A673 (cell line): ENCODE measurements around the gene SEMA4D. TPM values are rescaled to one million over a fixed set of nuclear protein-coding genes. Genes with fewer than 3 reads are reported as not detected.
"Not testable (repeated sequence)": the region's sequence is repeated elsewhere in the genome, so short reads cannot be mapped to it uniquely, and the experiment has no call there.

Experiments used
- BruUV-seq: library from RNA; stranded (reverse); fragments of 400-500 nt; replicated peaks from 2 replicates; lab custom pipeline; 2021; lab: Mats Ljungman, UMichigan
- CTCF ChIA-PET: fragments of 300-600 bp; sonication (Branson Sonifier 250); formaldehyde crosslinking; loops from one replicate; lab custom pipeline; 2022; ENCODE audit warnings: antibody characterized with exemption; lab: Charles Lee
- POLR2A ChIA-PET: fragments of 300-600 bp; sonication (Branson Sonifier 250); formaldehyde crosslinking; loops from one replicate; lab custom pipeline; 2022; ENCODE audit warnings: antibody characterized with exemption; ENCODE audit not compliant: low non-redundant PET; lab: Charles Lee
- DNase-seq: peaks from one replicate; pipeline ENCODE4 v3.0.0-alpha.2; 2015; ENCODE audit warnings: low spot score
- H3K27ac ChIP-seq: fragments of 200-600 bp; sonication (generic); 2 replicates; pipeline ENCODE4 v1.5.1; 2016; ENCODE audit warnings: mixed run types, low read depth, mild to moderate bottlenecking, mixed read lengths, antibody characterized with exemption, low read length; ENCODE audit not compliant: poor library complexity, severe bottlenecking
- H3K27me3 ChIP-seq: fragments of 200-600 bp; sonication (generic); replicated peaks from 2 replicates; pipeline ENCODE4 v1.6.1; 2017; ENCODE audit warnings: mixed run types, low read depth, mild to moderate bottlenecking, mixed read lengths, antibody characterized with exemption, low read length; ENCODE audit not compliant: insufficient read depth, poor library complexity
- H3K36me3 ChIP-seq: fragments of 200-600 bp; sonication (generic); 2 replicates; pipeline ENCODE4 v1.6.1; 2016; ENCODE audit warnings: mixed run types, mild to moderate bottlenecking, mixed read lengths, antibody characterized with exemption, low read length; ENCODE audit not compliant: insufficient read depth, poor library complexity, severe bottlenecking
- H3K4me1 ChIP-seq: fragments of 200-600 bp; sonication (generic); 2 replicates; pipeline ENCODE4 v1.6.1; 2017; ENCODE audit warnings: mixed run types, mild to moderate bottlenecking, mixed read lengths, antibody characterized with exemption, low read length; ENCODE audit not compliant: insufficient read depth, poor library complexity, severe bottlenecking
- H3K4me3 ChIP-seq: fragments of 200-600 bp; sonication (generic); 2 replicates; pipeline ENCODE4 v1.5.1; 2016; ENCODE audit warnings: low read depth, mixed run types, mild to moderate bottlenecking, mixed read lengths, low read length; ENCODE audit not compliant: poor library complexity, severe bottlenecking
- H3K9me3 ChIP-seq: fragments of 200-600 bp; sonication (generic); 2 replicates; pipeline ENCODE4 v1.6.1; 2016; ENCODE audit warnings: mixed run types, low read depth, mild to moderate bottlenecking, mixed read lengths, antibody characterized with exemption, low read length; ENCODE audit not compliant: poor library complexity, severe bottlenecking
- EZH2 ChIP-seq: fragments of 200-600 bp; sonication (generic); IDR thresholded peaks from 2 replicates; pipeline ENCODE4 v1.6.1; 2017; ENCODE audit warnings: borderline replicate concordance, low read depth, mild to moderate bottlenecking, mixed read lengths, antibody characterized with exemption, low read length; ENCODE audit not compliant: poor library complexity, severe bottlenecking
- intact Hi-C: fragments of 100-400 bp; cut with micrococcal nuclease; formaldehyde crosslinking; loops from one replicate; pipeline ENCODE4 v1.10.0; 2022; ENCODE audit not compliant: unreplicated experiment
- total RNA-seq: library from RNA; stranded (reverse); gene quantifications from 2 replicates; pipeline ENCODE4 v1.2.3, GENCODE V29; 2021
- TF ChIP-seq, protein P1 (sequence below): fragments of 300-800, 200-600 bp; sonication (generic); conservative IDR thresholded peaks from 2 replicates; pipeline ENCODE4 v1.5.1; 2017; ENCODE audit warnings: low read depth, mild to moderate bottlenecking, antibody characterized with exemption, low read length, moderate library complexity, mixed read lengths

The SEMA4D gene
- total RNA-seq, 1 experiment from 2014 or later: 14.2 TPM

DNA sequence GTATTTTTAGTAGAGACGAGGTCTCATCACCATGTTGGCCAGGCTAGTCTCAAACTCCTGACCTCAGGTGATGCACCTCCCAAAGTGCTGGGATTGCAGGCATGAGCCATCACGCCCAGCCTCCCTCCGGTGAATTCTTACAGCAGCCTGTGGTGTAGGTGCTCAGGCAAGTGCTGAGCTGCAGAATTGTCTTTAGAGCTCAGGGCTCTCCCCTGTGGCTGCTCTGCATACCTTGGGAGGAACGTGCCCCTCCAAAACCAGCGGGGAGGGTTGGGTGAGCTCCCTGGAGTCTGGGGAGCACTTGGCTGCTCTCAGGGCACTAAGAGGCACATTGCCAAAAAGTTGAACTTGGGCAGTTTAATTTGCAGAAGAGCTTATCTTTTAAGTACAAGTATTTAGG lies 150.3 kb downstream of the SEMA4D start:
- no peaks in the 10 kb centered on the region for H3K27me3 ChIP-seq
- no peaks in the 10 kb centered on the region for H3K9me3 ChIP-seq
- BruUV-seq: no TSS peak
- TF ChIP-seq EZH2: no peak
- TF ChIP-seq, protein P1, sequence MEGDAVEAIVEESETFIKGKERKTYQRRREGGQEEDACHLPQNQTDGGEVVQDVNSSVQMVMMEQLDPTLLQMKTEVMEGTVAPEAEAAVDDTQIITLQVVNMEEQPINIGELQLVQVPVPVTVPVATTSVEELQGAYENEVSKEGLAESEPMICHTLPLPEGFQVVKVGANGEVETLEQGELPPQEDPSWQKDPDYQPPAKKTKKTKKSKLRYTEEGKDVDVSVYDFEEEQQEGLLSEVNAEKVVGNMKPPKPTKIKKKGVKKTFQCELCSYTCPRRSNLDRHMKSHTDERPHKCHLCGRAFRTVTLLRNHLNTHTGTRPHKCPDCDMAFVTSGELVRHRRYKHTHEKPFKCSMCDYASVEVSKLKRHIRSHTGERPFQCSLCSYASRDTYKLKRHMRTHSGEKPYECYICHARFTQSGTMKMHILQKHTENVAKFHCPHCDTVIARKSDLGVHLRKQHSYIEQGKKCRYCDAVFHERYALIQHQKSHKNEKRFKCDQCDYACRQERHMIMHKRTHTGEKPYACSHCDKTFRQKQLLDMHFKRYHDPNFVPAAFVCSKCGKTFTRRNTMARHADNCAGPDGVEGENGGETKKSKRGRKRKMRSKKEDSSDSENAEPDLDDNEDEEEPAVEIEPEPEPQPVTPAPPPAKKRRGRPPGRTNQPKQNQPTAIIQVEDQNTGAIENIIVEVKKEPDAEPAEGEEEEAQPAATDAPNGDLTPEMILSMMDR: no peak
- H3K27ac ChIP-seq: no peak overlapping the region
- peaks cover 78% of the 10 kb centered on the region for H3K36me3 ChIP-seq
- no peak for DNase-seq
- POLR2A ChIA-PET: no interaction called here
- intact Hi-C loops: no loop called here
- H3K4me3 ChIP-seq: no peak overlapping the region
- H3K4me1 ChIP-seq: no peaks in the 10 kb centered on the region
- CTCF ChIA-PET: no interaction called here

DNA sequence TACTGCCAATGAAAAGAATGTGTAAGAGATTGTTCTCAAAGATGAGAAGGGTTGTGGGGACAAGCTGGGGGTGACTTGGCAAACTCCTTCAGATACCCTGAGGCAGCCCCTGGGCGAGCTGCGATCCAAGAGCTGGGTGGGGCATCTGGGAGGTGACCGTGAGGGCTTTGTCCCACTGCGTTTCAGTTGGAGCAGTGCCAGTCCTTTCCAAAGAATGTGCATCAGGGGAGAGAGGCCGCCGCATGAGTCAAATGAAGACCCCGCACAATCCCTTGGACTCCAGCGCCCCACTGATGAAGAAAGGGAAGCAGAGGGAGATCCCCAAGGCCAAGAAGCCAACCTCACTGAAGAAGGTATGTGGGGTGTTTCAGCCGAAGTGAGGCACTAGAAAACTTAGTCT lies 151.2 kb downstream of the SEMA4D start:
- CTCF ChIA-PET: no interaction called here
- POLR2A ChIA-PET: no interaction called here
- intact Hi-C loops: no loop called here

DNA sequence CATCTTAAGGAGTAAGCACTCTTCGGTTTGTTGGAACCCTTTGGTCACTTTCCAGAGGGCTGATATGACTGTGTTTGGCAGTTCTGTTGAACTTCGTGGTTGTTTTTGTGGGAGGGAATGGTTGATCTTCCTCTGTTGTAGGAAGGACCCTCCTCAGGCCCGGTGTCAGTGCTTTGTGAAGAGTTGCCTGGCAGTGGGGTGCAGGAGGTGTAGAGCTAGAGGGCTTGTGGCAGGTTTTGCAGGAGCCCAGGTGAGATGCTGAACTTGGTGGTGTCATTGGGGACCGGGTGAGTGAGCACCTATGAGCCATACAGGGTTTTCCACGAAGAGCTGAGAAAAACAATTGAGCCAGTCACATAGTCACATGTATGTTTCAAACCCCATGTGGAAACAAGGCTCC lies 152.4 kb downstream of the SEMA4D start:
- no peaks in the 10 kb centered on the region for H3K4me1 ChIP-seq
- H3K36me3 ChIP-seq: peaks cover 80% of the 10 kb centered on the region
- H3K4me3 ChIP-seq: no peak overlapping the region
- H3K9me3 ChIP-seq: no peaks in the 10 kb centered on the region
- H3K27ac ChIP-seq: no peak overlapping the region
- ChIA-PET CTCF (no interaction called here), POLR2A (no interaction called here)
- no peak for DNase-seq
- intact Hi-C loops: no loop called here
- TF ChIP-seq, protein P1: no peak
- no peak for TF ChIP-seq EZH2
- H3K27me3 ChIP-seq: no peaks in the 10 kb centered on the region
- no TSS peak for BruUV-seq

More for the DNA sequence above, 151.2 kb downstream of the SEMA4D start:
- no TSS peak for BruUV-seq
- H3K27me3 ChIP-seq: no peaks in the 10 kb centered on the region
- TF ChIP-seq EZH2: no peak
- TF ChIP-seq, protein P1: no peak
- H3K4me1 ChIP-seq: no peaks in the 10 kb centered on the region
- peaks cover 80% of the 10 kb centered on the region for H3K36me3 ChIP-seq
- no peak overlapping the region for H3K27ac ChIP-seq
- H3K4me3 ChIP-seq: no peak overlapping the region
- DNase-seq: no peak
- no peaks in the 10 kb centered on the region for H3K9me3 ChIP-seq

DNA sequence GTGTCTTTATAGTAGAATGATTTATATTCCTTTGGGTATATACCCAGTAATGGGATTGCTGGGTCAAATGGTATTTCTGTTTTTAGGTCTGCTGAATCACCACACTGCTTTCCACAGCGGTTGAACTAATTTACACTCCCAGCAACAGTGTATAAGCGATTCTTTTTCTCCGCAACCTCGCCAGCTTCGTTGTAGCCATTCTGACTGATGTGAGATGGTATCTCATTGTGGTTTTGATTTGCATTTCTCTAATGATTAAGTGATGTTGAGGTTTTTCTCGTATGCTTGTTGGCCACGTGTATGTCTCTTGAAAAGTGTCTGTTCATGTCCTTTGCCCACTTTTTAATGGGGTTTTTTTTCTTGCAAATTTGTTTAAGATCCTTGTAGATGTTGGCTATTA lies 154.1 kb downstream of the SEMA4D start:
- BruUV-seq, H3K4me1 ChIP-seq, DNase-seq, H3K4me3 ChIP-seq, H3K27me3 ChIP-seq, H3K9me3 ChIP-seq, intact Hi-C loops, POLR2A ChIA-PET, CTCF ChIA-PET, H3K27ac ChIP-seq: not testable (repeated sequence)
- peaks cover 80% of the 10 kb centered on the region for H3K36me3 ChIP-seq
